Stomach smooth muscle (tissue), 2 donors: ENCODE data around the gene BAG2.

Source experiments
- H3K27ac ChIP-seq: one replicate; pipeline ENCODE4 v1.7.0; 2013; ENCODE audit warnings: mild to moderate bottlenecking, low read length, inconsistent platforms
- H3K27me3 ChIP-seq, 2 donors: one replicate each; pipeline ENCODE4 v1.7.0; 2013; ENCODE audit warnings: low read length in 2 of 2; ENCODE audit not compliant: insufficient read depth in 2 of 2, control insufficient read depth in 1 of 2
- H3K36me3 ChIP-seq, 2 donors: one replicate each; pipeline ENCODE4 v1.7.0; 2013; ENCODE audit warnings: low read length in 2 of 2; ENCODE audit not compliant: control insufficient read depth in 2 of 2, insufficient read depth in 2 of 2
- H3K4me1 ChIP-seq: one replicate; pipeline ENCODE4 v1.7.0; 2013; ENCODE audit warnings: low read length; ENCODE audit not compliant: control insufficient read depth, insufficient read depth
- H3K4me3 ChIP-seq, 2 donors: one replicate each; pipeline ENCODE4 v1.7.0; 2013; ENCODE audit warnings: low read length in 2 of 2
- H3K9ac ChIP-seq, 2 donors: one replicate each; pipeline ENCODE4 v1.7.0; 2013; ENCODE audit warnings: low read length in 2 of 2, mild to moderate bottlenecking in 1 of 2
- H3K9me3 ChIP-seq, 2 donors: one replicate each; pipeline ENCODE4 v1.7.0; 2013; ENCODE audit warnings: low read length in 2 of 2; ENCODE audit not compliant: control insufficient read depth in 2 of 2
- donor health status: healthy.
- donor health status: Pancreatic carcinoma.

BAG2 gene

DNA sequence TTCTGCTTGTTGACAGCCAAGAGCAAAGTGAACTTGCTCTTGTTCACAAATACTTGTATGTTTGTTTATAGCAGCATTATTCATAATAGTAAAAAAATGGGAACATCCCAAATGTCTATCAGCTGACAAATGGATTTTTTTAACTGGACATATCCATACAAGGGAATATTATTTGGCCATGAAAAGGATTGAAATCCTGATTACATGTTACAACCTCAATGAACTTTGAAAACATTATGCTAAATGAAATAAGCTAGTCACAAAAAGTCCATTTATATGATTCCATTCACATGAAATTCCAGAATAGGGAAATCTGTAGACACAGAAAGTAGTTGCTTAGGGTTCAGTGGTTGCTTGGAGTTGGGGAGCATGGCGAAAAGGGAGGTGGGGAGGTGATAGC, 28.4 kb upstream of the BAG2 start:
- no peaks in the 10 kb centered on the region for H3K9me3 ChIP-seq
- no peak overlapping the region for H3K4me3 ChIP-seq
- H3K9ac ChIP-seq, result no peak overlapping the region
- H3K27me3 ChIP-seq, result no peaks in the 10 kb centered on the region
- H3K27ac ChIP-seq, result no peak overlapping the region
- peaks cover 11 to 24% of the 10 kb centered on the region in 2 donors for H3K36me3 ChIP-seq
- H3K4me1 ChIP-seq, result no peaks in the 10 kb centered on the region

DNA sequence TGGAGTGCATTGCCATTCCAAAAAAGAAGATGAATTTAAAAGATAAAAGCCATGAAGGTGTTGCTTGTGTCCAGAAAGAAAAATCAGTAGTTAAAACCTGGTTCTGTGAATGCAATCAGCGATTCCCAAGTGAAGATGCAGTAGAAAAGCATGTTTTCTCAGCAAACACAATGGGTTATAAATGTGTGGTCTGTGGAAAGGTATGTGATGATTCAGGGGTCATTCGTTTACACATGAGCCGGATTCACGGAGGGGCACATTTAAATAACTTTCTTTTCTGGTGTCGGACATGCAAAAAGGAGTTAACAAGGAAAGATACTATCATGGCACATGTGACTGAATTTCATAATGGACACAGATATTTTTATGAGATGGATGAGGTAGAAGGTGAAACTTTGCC, 24.7 kb upstream of the BAG2 start:
- Histone ChIP-seq H3K27me3 (no peaks in the 10 kb centered on the region), H3K36me3 (peaks cover 12 to 21% of the 10 kb centered on the region in 2 donors), H3K9ac (no peak overlapping the region), H3K9me3 (no peaks in the 10 kb centered on the region), H3K4me3 (no peak overlapping the region), H3K4me1 (no peaks in the 10 kb centered on the region), H3K27ac (no peak overlapping the region)

DNA sequence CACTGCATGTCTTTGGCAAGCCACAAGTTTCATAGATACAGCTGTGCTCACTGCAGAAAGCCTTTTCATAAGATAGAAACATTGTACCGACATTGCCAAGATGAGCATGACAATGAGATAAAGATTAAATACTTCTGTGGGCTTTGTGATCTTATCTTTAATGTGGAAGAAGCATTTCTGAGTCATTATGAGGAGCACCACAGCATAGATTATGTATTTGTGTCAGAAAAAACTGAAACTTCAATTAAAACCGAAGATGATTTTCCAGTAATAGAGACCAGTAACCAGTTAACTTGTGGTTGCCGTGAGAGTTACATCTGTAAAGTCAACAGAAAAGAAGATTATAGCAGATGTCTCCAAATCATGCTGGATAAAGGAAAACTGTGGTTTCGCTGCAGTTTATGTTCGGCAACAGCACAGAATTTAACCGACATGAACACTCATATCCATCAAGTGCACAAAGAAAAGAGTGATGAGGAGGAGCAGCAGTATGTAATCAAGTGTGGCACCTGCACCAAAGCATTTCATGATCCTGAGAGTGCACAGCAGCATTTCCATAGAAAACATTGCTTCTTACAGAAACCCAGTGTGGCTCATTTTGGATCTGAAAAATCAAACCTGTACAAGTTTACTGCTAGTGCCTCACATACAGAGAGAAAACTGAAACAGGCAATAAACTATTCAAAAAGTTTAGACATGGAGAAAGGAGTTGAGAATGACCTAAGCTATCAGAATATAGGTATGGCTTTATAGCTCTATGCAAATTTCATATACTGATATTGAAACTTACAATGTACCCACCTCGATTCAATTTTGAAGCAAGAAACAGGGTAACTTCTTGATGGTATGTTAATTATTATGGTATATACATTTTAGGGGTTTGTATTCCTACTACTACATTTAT, 23.9 kb upstream of the BAG2 start:
- no peak overlapping the region for H3K9ac ChIP-seq
- no peaks in the 10 kb centered on the region for H3K9me3 ChIP-seq
- peaks cover 12 to 20% of the 10 kb centered on the region in 2 donors for H3K36me3 ChIP-seq
- no peak overlapping the region for H3K27ac ChIP-seq
- no peaks in the 10 kb centered on the region for H3K27me3 ChIP-seq
- no peaks in the 10 kb centered on the region for H3K4me1 ChIP-seq
- no peak overlapping the region for H3K4me3 ChIP-seq

DNA sequence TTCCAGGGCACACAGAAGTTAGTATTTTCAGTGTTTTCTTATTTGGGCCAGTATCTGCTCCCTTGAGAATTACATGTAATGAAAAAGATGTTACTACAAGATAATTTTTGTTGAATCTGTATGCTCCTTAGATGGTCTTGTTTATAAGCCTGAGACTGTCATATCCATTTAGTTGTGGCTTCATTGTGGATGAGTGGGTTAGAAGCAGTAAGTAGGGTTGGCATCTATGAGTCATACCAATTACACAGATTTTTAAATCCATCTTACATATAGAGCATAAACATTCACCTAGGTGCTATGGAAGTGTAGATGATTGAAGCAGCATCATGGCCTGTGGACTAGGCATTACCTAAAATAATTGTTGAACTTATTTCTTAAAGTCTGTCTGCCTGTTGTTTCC, 13.5 kb upstream of the BAG2 start:
- Histone ChIP-seq H3K9me3 (no peaks in the 10 kb centered on the region), H3K36me3 (peaks cover 12 to 13% of the 10 kb centered on the region in 2 donors), H3K4me1 (no peaks in the 10 kb centered on the region), H3K4me3 (no peak overlapping the region), H3K27me3 (no peaks in the 10 kb centered on the region), H3K27ac (no peak overlapping the region), H3K9ac (no peak overlapping the region)

DNA sequence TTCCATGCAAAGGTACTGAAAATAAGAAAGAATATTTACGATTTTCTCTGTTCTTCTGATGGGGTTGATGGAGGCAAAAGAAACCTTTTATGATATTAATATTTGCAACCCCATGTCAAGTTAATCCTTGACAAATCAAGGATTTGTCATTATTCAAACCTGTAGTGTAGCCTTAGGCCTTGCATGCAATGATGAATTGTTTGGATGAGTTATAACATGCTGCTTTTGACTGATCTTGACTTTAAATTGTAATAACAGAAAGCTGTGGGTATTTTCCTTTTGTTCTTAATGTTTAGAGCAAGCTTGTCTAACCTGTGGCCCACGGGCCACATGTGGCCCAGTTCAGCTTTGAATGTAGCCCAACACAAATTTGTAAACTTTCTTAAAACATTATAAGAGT, 13.0 kb upstream of the BAG2 start:
- H3K27me3 ChIP-seq, result no peaks in the 10 kb centered on the region
- no peak overlapping the region for H3K27ac ChIP-seq
- peaks cover 8 to 10% of the 10 kb centered on the region in 2 donors for H3K36me3 ChIP-seq
- no peaks in the 10 kb centered on the region for H3K9me3 ChIP-seq
- no peaks in the 10 kb centered on the region for H3K4me1 ChIP-seq
- H3K9ac ChIP-seq, result no peak overlapping the region
- H3K4me3 ChIP-seq, result no peak overlapping the region

DNA sequence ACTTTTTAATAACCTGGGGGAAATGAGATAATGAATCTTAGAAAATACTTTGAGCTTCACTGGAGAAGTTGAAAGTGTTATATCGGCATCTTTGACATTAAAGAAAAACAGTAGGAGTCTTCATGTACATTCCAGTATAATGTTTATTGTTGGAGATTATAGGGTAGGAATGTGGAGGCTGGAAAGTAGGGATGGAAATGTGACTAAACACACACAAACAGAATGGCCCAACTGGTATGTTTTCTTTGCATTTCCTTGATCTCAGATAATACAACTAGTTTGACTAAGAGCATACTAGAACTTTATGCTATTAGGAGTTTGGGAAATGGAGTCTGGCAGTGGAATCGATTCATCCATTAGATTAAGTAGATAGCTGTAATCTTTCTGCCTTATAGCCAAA, 10.1 kb upstream of the BAG2 start:
- no peak overlapping the region for H3K27ac ChIP-seq
- H3K36me3 ChIP-seq, result peaks cover 7 to 19% of the 10 kb centered on the region in 2 donors
- H3K4me1 ChIP-seq, result no peaks in the 10 kb centered on the region
- peaks cover 0 to 4% of the 10 kb centered on the region in 2 donors for H3K9me3 ChIP-seq
- no peak overlapping the region for H3K9ac ChIP-seq
- no peak overlapping the region for H3K4me3 ChIP-seq
- no peaks in the 10 kb centered on the region for H3K27me3 ChIP-seq

DNA sequence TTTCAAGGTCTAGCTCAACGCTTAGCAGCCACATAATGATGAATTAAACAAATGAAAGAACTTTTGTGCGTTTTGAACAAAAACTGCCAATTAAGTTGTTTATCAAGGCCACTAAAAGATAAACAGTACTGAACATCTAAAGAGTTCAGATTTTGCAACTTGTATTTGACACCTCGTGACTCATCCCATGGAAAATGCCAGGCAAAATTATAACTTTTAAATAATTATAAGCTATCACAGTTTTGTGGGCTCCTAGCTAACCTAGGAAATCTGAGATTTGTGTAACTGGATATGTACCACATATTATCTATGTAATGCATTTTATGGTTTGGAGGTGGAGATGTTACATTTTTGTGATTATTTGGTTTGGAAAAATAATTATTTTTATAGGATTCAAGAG, 9.6 kb upstream of the BAG2 start:
- H3K9me3 ChIP-seq, result peaks cover 0 to 4% of the 10 kb centered on the region in 2 donors
- H3K9ac ChIP-seq, result no peak overlapping the region
- no peak overlapping the region for H3K27ac ChIP-seq
- H3K4me1 ChIP-seq, result no peaks in the 10 kb centered on the region
- H3K36me3 ChIP-seq, result peaks cover 10 to 19% of the 10 kb centered on the region in 2 donors
- no peaks in the 10 kb centered on the region for H3K27me3 ChIP-seq
- no peak overlapping the region for H3K4me3 ChIP-seq

DNA sequence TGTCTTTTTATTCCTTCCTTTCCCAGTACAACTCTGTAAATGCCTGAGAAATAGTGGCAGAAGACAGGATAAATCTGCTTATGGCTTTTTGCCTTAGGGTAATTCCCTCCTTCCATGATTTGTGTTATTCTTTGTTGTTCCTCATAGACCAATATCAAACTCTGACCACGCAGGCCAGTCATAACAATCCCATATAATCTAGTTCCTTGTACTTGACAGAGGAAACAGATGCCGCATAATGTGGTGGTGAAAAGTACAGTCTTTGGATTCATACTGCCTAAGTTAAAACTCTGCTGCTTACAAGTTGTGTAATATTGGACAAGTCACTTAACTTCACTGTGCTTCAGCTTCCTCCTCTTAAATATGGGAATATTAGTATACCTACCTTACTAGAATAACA, 8.2 kb upstream of the BAG2 start:
- Histone ChIP-seq H3K27ac (no peak overlapping the region), H3K9ac (no peak overlapping the region), H3K4me3 (no peak overlapping the region), H3K27me3 (no peaks in the 10 kb centered on the region), H3K4me1 (no peaks in the 10 kb centered on the region), H3K36me3 (peaks cover 10 to 19% of the 10 kb centered on the region in 2 donors), H3K9me3 (peaks cover 0 to 4% of the 10 kb centered on the region in 2 donors)

DNA sequence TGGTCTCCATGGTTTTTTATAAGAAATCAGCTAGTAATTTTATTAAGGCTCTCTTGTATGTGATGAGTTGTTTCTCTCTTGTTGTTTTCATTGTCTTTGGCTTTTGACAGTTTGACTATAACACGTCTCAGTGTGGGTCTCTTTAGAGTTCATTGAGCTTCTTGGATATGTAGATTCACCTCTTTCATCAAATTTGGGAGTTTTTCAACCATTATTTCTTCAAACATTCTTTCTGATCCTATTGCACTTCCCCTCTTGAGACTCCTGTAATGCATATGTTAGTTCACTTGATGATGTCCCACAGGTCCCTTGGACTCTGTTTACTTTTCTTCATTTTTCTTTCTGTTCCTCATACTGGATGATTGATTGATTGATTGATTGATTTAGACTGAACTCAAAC, 7.0 kb upstream of the BAG2 start:
- Histone ChIP-seq H3K4me3 (peak overlapping the region in 1 of 2 donors; percentile 20), H3K9me3 (peaks cover 0 to 4% of the 10 kb centered on the region in 2 donors), H3K36me3 (peaks cover 10 to 19% of the 10 kb centered on the region in 2 donors), H3K4me1 (no peaks in the 10 kb centered on the region), H3K9ac (no peak overlapping the region), H3K27ac (no peak overlapping the region), H3K27me3 (no peaks in the 10 kb centered on the region)

DNA sequence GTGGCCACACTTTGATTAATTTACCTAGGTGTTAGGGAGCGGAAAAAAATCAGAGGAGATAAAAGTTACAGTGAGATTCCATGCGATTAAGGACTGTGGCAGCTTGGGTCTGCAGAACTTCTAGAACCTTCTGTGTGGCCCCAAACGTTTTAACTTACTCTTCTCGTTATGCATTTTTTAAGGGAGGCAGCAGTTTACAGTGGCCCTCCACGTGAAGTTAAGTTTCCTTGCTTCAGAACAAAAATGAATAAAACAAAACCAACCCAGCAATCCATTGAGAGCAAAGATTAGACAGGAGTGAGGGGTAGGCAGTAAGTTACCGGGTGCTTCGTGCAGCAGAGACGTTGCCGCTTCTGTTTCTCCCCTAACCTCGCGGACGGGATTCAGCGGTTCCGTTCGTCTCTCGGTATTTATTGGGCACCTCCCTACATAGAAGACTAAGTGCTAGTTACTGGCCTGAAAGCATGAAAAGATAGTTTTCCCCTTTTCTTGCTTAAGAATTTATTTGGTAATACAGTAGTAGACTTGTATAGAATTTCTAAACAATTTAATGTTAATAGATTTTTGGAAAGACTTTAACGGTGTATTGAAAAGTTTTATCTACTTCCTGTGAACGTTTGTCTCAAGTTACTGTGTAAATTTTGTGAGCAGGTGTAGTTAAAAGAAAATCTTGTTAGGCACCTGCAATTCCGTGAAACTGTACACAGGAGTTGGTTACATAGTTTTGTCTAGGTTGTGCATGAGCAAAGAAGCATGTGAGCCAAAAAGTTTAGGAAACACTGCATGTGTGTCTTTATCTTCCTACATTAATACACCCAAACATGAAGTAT, 1.1 kb downstream of the BAG2 start:
- H3K4me3 ChIP-seq, result peak overlapping the region; percentile 87 to 97
- peaks cover 15% of the 10 kb centered on the region for H3K4me1 ChIP-seq
- H3K27me3 ChIP-seq, result no peaks in the 10 kb centered on the region
- H3K9me3 ChIP-seq, result no peaks in the 10 kb centered on the region
- peak overlapping the region; percentile 96 to 99 for H3K9ac ChIP-seq
- peak overlapping the region; percentile 95 for H3K27ac ChIP-seq
- H3K36me3 ChIP-seq, result no peaks in the 10 kb centered on the region
